ENCODE results near the gene OR5M11.

The OR5M11 gene

DNA sequence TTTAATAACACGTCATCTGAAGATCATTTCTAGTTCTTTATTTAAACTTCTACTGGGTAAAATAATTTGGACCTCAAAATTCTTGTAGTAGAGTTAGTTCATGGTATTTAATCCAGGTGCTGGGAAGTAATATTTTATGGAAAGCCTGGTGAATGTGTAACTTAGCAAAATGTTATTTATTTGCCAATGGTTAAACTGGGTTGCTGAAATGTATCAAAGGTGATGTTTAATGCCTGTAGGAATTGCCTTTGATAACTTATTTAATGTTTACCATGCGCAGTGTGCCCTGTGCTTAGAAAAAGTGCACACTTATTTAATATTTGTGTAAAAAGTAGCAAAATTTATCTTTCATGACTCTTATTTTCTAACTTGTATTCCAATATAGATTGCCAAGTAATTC lies 11.2 kb downstream of the OR5M11 start:
- H3K27ac ChIP-seq: no peak overlapping the region
- no peak for TF ChIP-seq ZFX (IDR thresholded peaks at IDR 0.05; ENCODE audit: borderline replicate concordance)
- TF ChIP-seq, protein P1, sequence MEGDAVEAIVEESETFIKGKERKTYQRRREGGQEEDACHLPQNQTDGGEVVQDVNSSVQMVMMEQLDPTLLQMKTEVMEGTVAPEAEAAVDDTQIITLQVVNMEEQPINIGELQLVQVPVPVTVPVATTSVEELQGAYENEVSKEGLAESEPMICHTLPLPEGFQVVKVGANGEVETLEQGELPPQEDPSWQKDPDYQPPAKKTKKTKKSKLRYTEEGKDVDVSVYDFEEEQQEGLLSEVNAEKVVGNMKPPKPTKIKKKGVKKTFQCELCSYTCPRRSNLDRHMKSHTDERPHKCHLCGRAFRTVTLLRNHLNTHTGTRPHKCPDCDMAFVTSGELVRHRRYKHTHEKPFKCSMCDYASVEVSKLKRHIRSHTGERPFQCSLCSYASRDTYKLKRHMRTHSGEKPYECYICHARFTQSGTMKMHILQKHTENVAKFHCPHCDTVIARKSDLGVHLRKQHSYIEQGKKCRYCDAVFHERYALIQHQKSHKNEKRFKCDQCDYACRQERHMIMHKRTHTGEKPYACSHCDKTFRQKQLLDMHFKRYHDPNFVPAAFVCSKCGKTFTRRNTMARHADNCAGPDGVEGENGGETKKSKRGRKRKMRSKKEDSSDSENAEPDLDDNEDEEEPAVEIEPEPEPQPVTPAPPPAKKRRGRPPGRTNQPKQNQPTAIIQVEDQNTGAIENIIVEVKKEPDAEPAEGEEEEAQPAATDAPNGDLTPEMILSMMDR (IDR thresholded peaks at IDR 0.05): no peak

DNA sequence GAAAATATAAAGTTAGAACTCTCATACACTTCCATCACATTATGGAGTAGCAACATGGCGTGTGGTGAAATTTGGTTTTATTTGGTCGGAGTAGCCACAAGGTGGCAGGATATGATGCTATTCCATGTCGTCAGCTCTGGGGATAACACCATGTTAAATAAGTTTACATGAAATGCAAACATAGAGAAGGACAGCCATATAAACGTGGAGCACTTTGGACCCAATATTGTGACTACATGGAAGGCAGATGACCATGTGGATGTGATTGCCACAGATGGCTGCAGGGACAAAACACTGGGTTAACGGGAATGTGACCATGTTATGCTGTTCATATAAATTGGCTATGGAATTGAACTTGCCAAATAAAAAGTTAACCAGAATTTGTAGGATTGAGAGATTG lies 21.0 kb downstream of the OR5M11 start:
- TF ChIP-seq, protein P1 (IDR thresholded peaks at IDR 0.05): peak; percentile 43; the same call in 1 of the 2 replicates
- TF ChIP-seq ZFX (IDR thresholded peaks at IDR 0.05; ENCODE audit: borderline replicate concordance): no peak
- no peak overlapping the region for H3K27ac ChIP-seq

DNA sequence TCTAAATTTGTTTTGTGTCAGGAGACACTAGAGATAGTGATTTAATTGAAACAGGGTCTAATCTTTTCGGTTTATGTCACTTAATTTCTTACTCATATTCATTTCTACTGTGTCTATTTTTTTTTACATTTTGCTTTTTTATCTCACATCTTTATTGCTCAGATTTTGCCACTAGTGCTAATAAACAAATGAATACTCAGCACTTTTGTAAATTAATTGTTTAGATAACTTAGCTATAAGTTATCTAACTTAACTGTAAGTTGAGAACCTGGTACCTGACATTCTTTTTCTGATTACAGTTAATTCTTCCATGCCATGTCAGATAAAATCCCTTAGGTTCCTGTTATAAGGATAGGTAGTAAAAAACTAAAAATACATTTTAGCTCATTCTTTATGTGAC lies 29.8 kb downstream of the OR5M11 start:
- no peak for TF ChIP-seq ZFX (IDR thresholded peaks at IDR 0.05; ENCODE audit: borderline replicate concordance)
- TF ChIP-seq, protein P1 (IDR thresholded peaks at IDR 0.05): no peak
- H3K27ac ChIP-seq: no peak overlapping the region

DNA sequence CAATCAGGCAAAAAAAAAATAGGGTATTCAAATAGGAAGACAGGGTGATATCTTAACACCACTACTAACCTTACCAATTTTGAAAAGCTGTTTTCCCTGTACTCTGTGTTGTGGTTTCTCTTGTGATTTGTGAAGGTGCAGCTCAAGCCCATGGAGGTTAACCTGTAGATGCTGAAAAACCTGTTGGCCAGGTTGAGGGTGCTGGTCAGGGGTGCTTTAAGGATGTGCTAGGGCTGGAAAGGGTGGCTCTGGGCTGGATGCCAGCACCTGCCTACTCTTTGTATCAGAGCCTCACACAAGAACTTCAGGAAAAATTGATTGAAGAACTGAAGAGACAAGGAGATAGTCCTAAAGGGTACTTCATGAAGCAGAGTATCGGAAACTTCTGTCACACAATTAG lies 33.6 kb downstream of the OR5M11 start:
- no peak overlapping the region for H3K27ac ChIP-seq
- no peak for TF ChIP-seq ZFX (IDR thresholded peaks at IDR 0.05; ENCODE audit: borderline replicate concordance)
- TF ChIP-seq, protein P1 (IDR thresholded peaks at IDR 0.05): no peak

DNA sequence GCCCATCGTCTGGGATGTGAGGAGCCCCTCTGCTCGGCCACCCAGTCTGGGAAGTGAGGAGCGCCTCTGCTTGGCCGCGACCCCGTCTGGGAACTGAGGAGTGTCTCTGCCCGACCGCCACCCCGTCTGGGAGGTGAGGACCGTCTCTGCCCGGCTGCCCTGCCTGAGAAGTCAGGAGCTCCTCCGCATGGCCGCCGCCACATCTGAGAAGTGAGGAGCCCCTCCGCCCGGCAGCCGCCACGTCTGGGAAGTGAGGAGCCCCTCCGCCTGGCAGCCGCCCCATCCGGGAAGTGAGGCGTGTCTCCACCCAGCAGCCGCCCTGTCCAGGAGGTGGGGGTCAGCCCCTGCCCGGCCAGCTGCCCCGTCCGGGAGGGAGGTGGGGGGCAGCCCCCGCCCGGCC lies 46.0 kb downstream of the OR5M11 start:
- H3K27ac ChIP-seq: no peak overlapping the region
- TF ChIP-seq ZFX (IDR thresholded peaks at IDR 0.05; ENCODE audit: borderline replicate concordance): no peak
- TF ChIP-seq, protein P1 (IDR thresholded peaks at IDR 0.05): no peak

DNA sequence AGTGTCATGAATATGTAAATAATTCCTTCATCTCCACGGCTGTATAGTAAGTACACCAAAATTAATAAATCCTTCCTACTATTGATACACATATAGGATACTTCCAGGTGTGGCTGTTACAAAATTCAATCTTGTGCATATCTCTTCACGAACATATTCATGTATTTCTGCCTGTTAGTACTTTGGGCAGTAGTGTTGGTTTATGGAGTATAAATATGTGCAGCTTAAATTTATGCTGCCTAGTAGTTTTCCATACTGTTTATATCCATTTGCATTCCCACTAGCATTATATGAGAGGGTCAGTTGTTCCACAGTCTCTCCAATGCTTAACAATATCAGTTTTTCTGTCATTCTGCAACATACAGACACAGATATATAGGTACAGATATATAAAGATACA lies 47.9 kb downstream of the OR5M11 start:
- TF ChIP-seq, protein P1 (IDR thresholded peaks at IDR 0.05): no peak

More for the DNA sequence above, 47.9 kb downstream of the OR5M11 start:
- H3K27ac ChIP-seq: no peak overlapping the region
